ENCODE results near the gene UIMC1.

GRCh38 chr5:176922817-176923216 is 83.8 kb downstream of the UIMC1 start:
- TF ChIP-seq, protein P1, sequence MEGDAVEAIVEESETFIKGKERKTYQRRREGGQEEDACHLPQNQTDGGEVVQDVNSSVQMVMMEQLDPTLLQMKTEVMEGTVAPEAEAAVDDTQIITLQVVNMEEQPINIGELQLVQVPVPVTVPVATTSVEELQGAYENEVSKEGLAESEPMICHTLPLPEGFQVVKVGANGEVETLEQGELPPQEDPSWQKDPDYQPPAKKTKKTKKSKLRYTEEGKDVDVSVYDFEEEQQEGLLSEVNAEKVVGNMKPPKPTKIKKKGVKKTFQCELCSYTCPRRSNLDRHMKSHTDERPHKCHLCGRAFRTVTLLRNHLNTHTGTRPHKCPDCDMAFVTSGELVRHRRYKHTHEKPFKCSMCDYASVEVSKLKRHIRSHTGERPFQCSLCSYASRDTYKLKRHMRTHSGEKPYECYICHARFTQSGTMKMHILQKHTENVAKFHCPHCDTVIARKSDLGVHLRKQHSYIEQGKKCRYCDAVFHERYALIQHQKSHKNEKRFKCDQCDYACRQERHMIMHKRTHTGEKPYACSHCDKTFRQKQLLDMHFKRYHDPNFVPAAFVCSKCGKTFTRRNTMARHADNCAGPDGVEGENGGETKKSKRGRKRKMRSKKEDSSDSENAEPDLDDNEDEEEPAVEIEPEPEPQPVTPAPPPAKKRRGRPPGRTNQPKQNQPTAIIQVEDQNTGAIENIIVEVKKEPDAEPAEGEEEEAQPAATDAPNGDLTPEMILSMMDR (IDR thresholded peaks at IDR 0.05), result no peak
- no peak for TF ChIP-seq POLR2A (IDR thresholded peaks at IDR 0.05)

Data from thyroid gland (tissue), 4 donors.